Endothelial cell of umbilical vein (primary cell): Measurements from ENCODE around the gene C22orf23. TPM values are rescaled to one million over a fixed set of nuclear protein-coding genes. Genes with fewer than 3 reads are reported as not detected.

Experiments used
- BruUV-seq: library from RNA; stranded (reverse); fragments of 400-500 nt; replicated peaks from 2 replicates; lab custom pipeline; 2021; lab: Mats Ljungman, UMichigan
- CTCF ChIA-PET: fragments of 300-600, 350-600 bp; sonication (Branson Sonifier 250); formaldehyde crosslinking; loops from one replicate; lab custom pipeline; 2021; ENCODE audit warnings: antibody characterized with exemption, inconsistent platforms; lab: Charles Lee
- POLR2A ChIA-PET: fragments of 300-600, 350-600 bp; sonication (Branson Sonifier 250); formaldehyde crosslinking; loops from one replicate; lab custom pipeline; 2021; ENCODE audit warnings: antibody characterized with exemption, inconsistent platforms; lab: Charles Lee
- DNase-seq: peaks from one replicate; pipeline ENCODE4 v3.0.0-alpha.2; 2011; ENCODE audit warnings: low read depth, low spot score
- FAIRE-seq: peaks from 2 replicates; lab custom pipeline; 2011; peaks lifted over from hg19 to GRCh38; lab: Jason Lieb, UNC
- H2AFZ ChIP-seq: 2 replicates; pipeline ENCODE4 v1.6.0; 2012; ENCODE audit warnings: low read depth, low read length, control low read depth, inconsistent platforms
- H3K27ac ChIP-seq: 2 replicates; pipeline ENCODE4 v1.5.1; 2011; ENCODE audit warnings: low read depth, mild to moderate bottlenecking, control low read depth, low read length, moderate library complexity; ENCODE audit not compliant: insufficient read depth
- H3K27me3 ChIP-seq, 2 experiments: 2 replicates each; pipeline versions ENCODE4 v1.6.0 to v1.6.1; 2011; ENCODE audit warnings: low read length in 2 of 2, mixed read lengths in 1 of 2; ENCODE audit not compliant: control insufficient read depth in 2 of 2, insufficient read depth in 2 of 2
- H3K36me3 ChIP-seq, 2 experiments: 2 replicates in 1 of 2; 3 replicates in 1 of 2; pipeline ENCODE4 v1.5.1; 2011; ENCODE audit warnings: low read length in 2 of 2, mild to moderate bottlenecking in 1 of 2, moderate library complexity in 1 of 2; ENCODE audit not compliant: control insufficient read depth in 2 of 2, insufficient read depth in 2 of 2; ENCODE audit errors: extremely low read depth in 1 of 2
- H3K4me1 ChIP-seq: 3 replicates; pipeline ENCODE4 v1.5.1; 2011; ENCODE audit warnings: mild to moderate bottlenecking, low read length; ENCODE audit not compliant: control insufficient read depth, insufficient read depth; ENCODE audit errors: extremely low read depth
- H3K4me2 ChIP-seq: 2 replicates; pipeline ENCODE4 v1.6.1; 2011; ENCODE audit warnings: low read length, control low read depth, mixed read lengths; ENCODE audit not compliant: insufficient read depth
- H3K4me3 ChIP-seq, 3 experiments: fragments of 200-600 bp in 1 of 3; sonication (generic), shearing (Covaris generic) in 1 of 3; replicated peaks in 1 of 3; 2 replicates each; pipeline ENCODE4 v1.5.1; 2011 to 2016; ENCODE audit warnings: control low read depth in 3 of 3, low read length in 3 of 3, mild to moderate bottlenecking in 2 of 3, inconsistent platforms in 1 of 3, low read depth in 1 of 3, moderate library complexity in 1 of 3; ENCODE audit not compliant: insufficient read depth in 1 of 3
- H3K79me2 ChIP-seq: 2 replicates; pipeline ENCODE4 v1.6.0; 2012; ENCODE audit warnings: low read length, inconsistent platforms; ENCODE audit not compliant: control insufficient read depth, insufficient read depth
- H3K9ac ChIP-seq: replicated peaks from 2 replicates; pipeline ENCODE3; 2011; ENCODE audit warnings: low read length, control low read depth; ENCODE audit not compliant: insufficient read depth; ENCODE audit errors: extremely low read depth
- H3K9me1 ChIP-seq: replicated peaks from 3 replicates; pipeline ENCODE4 v1.6.0; 2011; ENCODE audit warnings: mild to moderate bottlenecking, low read length; ENCODE audit not compliant: control insufficient read depth, insufficient read depth; ENCODE audit errors: extremely low read depth
- H3K9me3 ChIP-seq: replicated peaks from 2 replicates; pipeline ENCODE4 v1.5.1; 2012; ENCODE audit warnings: low read length, inconsistent platforms; ENCODE audit not compliant: control insufficient read depth, insufficient read depth
- H4K20me1 ChIP-seq: replicated peaks from 2 replicates; pipeline ENCODE3; 2011; ENCODE audit warnings: mild to moderate bottlenecking, low read length; ENCODE audit not compliant: control insufficient read depth, insufficient read depth; ENCODE audit errors: extremely low read depth
- CTCF ChIP-seq, 2 donors: IDR thresholded peaks; 1 replicate in 1 of 2; 2 replicates in 1 of 2; pipeline ENCODE4 v1.5.1; 2011; ENCODE audit warnings: low read length in 2 of 2, mild to moderate bottlenecking in 2 of 2, moderate library complexity in 2 of 2, control low read depth in 1 of 2, inconsistent platforms in 1 of 2, low read depth in 1 of 2; ENCODE audit not compliant: insufficient read depth in 1 of 2; ENCODE audit errors: extremely low read depth in 1 of 2
- EZH2 ChIP-seq: IDR thresholded peaks from 2 replicates; pipeline ENCODE4 v1.6.1; 2012; ENCODE audit warnings: borderline replicate concordance, low read depth, mild to moderate bottlenecking, moderate library complexity, low read length, inconsistent platforms; ENCODE audit not compliant: severe bottlenecking
- FOS ChIP-seq: IDR thresholded peaks from 2 replicates; pipeline ENCODE4 v1.6.1; 2011; ENCODE audit warnings: mild to moderate bottlenecking, low read length, moderate library complexity, borderline replicate concordance; ENCODE audit not compliant: insufficient read depth
- GATA2 ChIP-seq: IDR thresholded peaks from 2 replicates; pipeline ENCODE4 v1.7.0; 2011; ENCODE audit warnings: low read depth, mild to moderate bottlenecking, moderate library complexity, mixed read lengths, low read length; ENCODE audit not compliant: insufficient read length, insufficient read depth
- JUN ChIP-seq: IDR thresholded peaks from 2 replicates; pipeline ENCODE4 v1.6.1; 2011; ENCODE audit warnings: borderline replicate concordance, low read depth; ENCODE audit not compliant: insufficient read length, insufficient read depth
- MAX ChIP-seq: IDR thresholded peaks from 2 replicates; pipeline ENCODE4 v1.6.1; 2011; ENCODE audit not compliant: insufficient read depth, insufficient read length
- MYC ChIP-seq: IDR thresholded peaks from one replicate; pipeline ENCODE4 v1.6.1; 2011; ENCODE audit warnings: mild to moderate bottlenecking, low read depth, low read length
- POLR2A ChIP-seq: IDR thresholded peaks from 2 replicates; pipeline ENCODE4 v1.6.1; 2012; ENCODE audit warnings: low read depth, mild to moderate bottlenecking, control low read depth, low read length
- POLR2AphosphoS5 ChIP-seq: IDR thresholded peaks from 2 replicates; pipeline ENCODE4 v1.6.1; 2012; ENCODE audit warnings: low read depth, mild to moderate bottlenecking, control low read depth, low read length, moderate library complexity; ENCODE audit not compliant: insufficient read depth
- dilution Hi-C: fragments of 300-500 bp; cut with MboI; formaldehyde crosslinking; loops from one replicate; pipeline ENCODE4 v1.15.0; 2019; ENCODE audit warnings: low sequenced_read_pairs; ENCODE audit not compliant: extremely low pct_ligation_motif_present
- intact Hi-C: fragments of 100-400 bp; cut with micrococcal nuclease; formaldehyde crosslinking; loops from one replicate; pipeline ENCODE4 v1.10.0; 2022
- polyA plus RNA-seq, 4 experiments: library from polyadenylated mRNA; depleted of rRNA in 3 of 4; stranded (reverse) in 3 of 4; unstranded in 1 of 4; fragments of >200 nt; gene quantifications; 2 replicates each; pipeline versions ENCODE4 v1.2.1 to v1.2.3, GENCODE V29; 2011 to 2012; ENCODE audit warnings: missing spikeins in 1 of 4
- total RNA-seq: library from RNA; stranded (reverse); gene quantifications from 2 replicates; pipeline ENCODE4 v1.2.3, GENCODE V29; 2021

Gene C22orf23
- total and polyA plus RNA-seq, 2 donors (not counting 3 experiments of a cell fraction or from before 2014, with no cell fraction given), result 0.23 to 0.44 TPM

- Histone ChIP-seq H3K79me2 (no peaks in the 10 kb centered on the region), H3K27ac (no peak overlapping the region), H3K4me3 (no peak overlapping the region), H3K9ac (no peak overlapping the region), H3K9me3 (no peaks in the 10 kb centered on the region), H3K27me3 (no peaks in the 10 kb centered on the region), H3K4me1 (no peaks in the 10 kb centered on the region), H4K20me1 (no peaks in the 10 kb centered on the region), H3K9me1 (no peaks in the 10 kb centered on the region), H3K36me3 (no peaks in the 10 kb centered on the region), H2AFZ (no peak overlapping the region), H3K4me2 (no peak overlapping the region)
- TF ChIP-seq FOS (no peak), POLR2A (no peak), GATA2 (no peak), MAX (no peak), MYC (no peak), JUN (no peak), POLR2AphosphoS5 (no peak), EZH2 (no peak), CTCF (IDR thresholded peaks at IDR 0.05; ENCODE audit: extremely low read depth in 1 of 2, insufficient read depth in 1 of 2, low read depth in 1 of 2, low read length in 2 of 2) (no peak)
- dilution Hi-C loops (no loop called here), intact Hi-C loops (no loop called here)
- ChIA-PET POLR2A (no interaction called here), CTCF (no interaction called here)
- no peak for FAIRE-seq
- no peak for DNase-seq
- BruUV-seq, result no TSS peak
Observed at GRCh38 chr22:37986371-37986770, 33.0 kb upstream of the C22orf23 start.
